Retinal pigment epithelial cell (primary cell): ENCODE data around the gene DNMT3L.

Experiments
- DNase-seq: peaks from one replicate; pipeline ENCODE4 v3.0.0-alpha.2; 2010; ENCODE audit warnings: low read depth
- H3K4me3 ChIP-seq: 2 replicates; pipeline ENCODE4 v1.5.1; 2011; ENCODE audit warnings: mild to moderate bottlenecking, low read length, control low read depth, moderate library complexity
- CTCF ChIP-seq: conservative IDR thresholded peaks from 2 replicates; pipeline ENCODE4 v1.5.1; 2011; ENCODE audit warnings: low read depth, low read length, control low read depth, inconsistent platforms

DNMT3L gene

GRCh38 chr21:44299085-44299457 lies 37.4 kb upstream of the DNMT3L start:
- TF ChIP-seq CTCF = no peak
- peak overlapping the region; percentile 52 for H3K4me3 ChIP-seq
- no peak for DNase-seq

GRCh38 chr21:44298301-44298700 lies 36.6 kb upstream of the DNMT3L start:
- peak; percentile 18 for TF ChIP-seq CTCF
- no peak for DNase-seq
- no peak overlapping the region for H3K4me3 ChIP-seq

GRCh38 chr21:44297525-44298290 lies 36.0 kb upstream of the DNMT3L start:
- DNase-seq = no peak
- peak; percentile 87 for TF ChIP-seq CTCF
- H3K4me3 ChIP-seq = no peak overlapping the region

- H3K4me3 ChIP-seq = no peak overlapping the region
- no peak for DNase-seq
- no peak for TF ChIP-seq CTCF
Observed at GRCh38 chr21:44296916-44297315, 35.2 kb upstream of the DNMT3L start.

- no peak overlapping the region for H3K4me3 ChIP-seq
- DNase-seq = no peak
- TF ChIP-seq CTCF = no peak
Observed at GRCh38 chr21:44296103-44296519, 34.4 kb upstream of the DNMT3L start.

GRCh38 chr21:44295646-44296045 lies 33.9 kb upstream of the DNMT3L start:
- no peak for DNase-seq
- no peak overlapping the region for H3K4me3 ChIP-seq
- TF ChIP-seq CTCF = no peak

GRCh38 chr21:44295163-44295573 lies 33.5 kb upstream of the DNMT3L start:
- DNase-seq = no peak
- TF ChIP-seq CTCF = no peak
- H3K4me3 ChIP-seq = no peak overlapping the region
